ENCODE data around the gene NFKBIZ.
A peak's percentile ranks its signal among the peaks of the same experiment; 100 is the strongest.

NFKBIZ gene

GRCh38 chr3:101827211-101828174 is 21.8 kb upstream of the NFKBIZ start:
- no peak for DNase-seq

- DNase-seq: no peak
Measured at GRCh38 chr3:101828276-101828675, 21.0 kb upstream of the NFKBIZ start.

- peak; percentile 40 for DNase-seq
Measured at GRCh38 chr3:101828691-101829436, 20.4 kb upstream of the NFKBIZ start.

GRCh38 chr3:101829437-101829830 is 19.9 kb upstream of the NFKBIZ start:
- no peak for DNase-seq

GRCh38 chr3:101829874-101830273 is 19.4 kb upstream of the NFKBIZ start:
- no peak for DNase-seq

- no peak for DNase-seq
Measured at GRCh38 chr3:101833446-101833974, 15.8 kb upstream of the NFKBIZ start.

- no peak for DNase-seq
Measured at GRCh38 chr3:101835676-101836075, 13.6 kb upstream of the NFKBIZ start.

GRCh38 chr3:101836160-101836559 is 13.2 kb upstream of the NFKBIZ start:
- DNase-seq: no peak

- DNase-seq: no peak
Measured at GRCh38 chr3:101836652-101837598, 12.4 kb upstream of the NFKBIZ start.

GRCh38 chr3:101838691-101839090 is 10.6 kb upstream of the NFKBIZ start:
- DNase-seq: no peak

GRCh38 chr3:101840066-101840465 is 9.2 kb upstream of the NFKBIZ start:
- DNase-seq: no peak

- no peak for DNase-seq
Measured at GRCh38 chr3:101842245-101842934, 6.9 kb upstream of the NFKBIZ start.

- no peak for DNase-seq
Measured at GRCh38 chr3:101842935-101843330, 6.4 kb upstream of the NFKBIZ start.

- DNase-seq: no peak
Measured at GRCh38 chr3:101845425-101845824, 3.9 kb upstream of the NFKBIZ start.

- no peak for DNase-seq
Measured at GRCh38 chr3:101846709-101847108, 2.6 kb upstream of the NFKBIZ start.

GRCh38 chr3:101847328-101847727 is 2.0 kb upstream of the NFKBIZ start:
- no peak for DNase-seq

GRCh38 chr3:101848326-101848725 is 988 bp upstream of the NFKBIZ start:
- DNase-seq: no peak

GRCh38 chr3:101849714-101850245 is 466 bp downstream of the NFKBIZ start:
- no peak for DNase-seq

GRCh38 chr3:101850246-101851051 is 1.1 kb downstream of the NFKBIZ start:
- no peak for DNase-seq

- DNase-seq: no peak
Measured at GRCh38 chr3:101851072-101851770, 1.9 kb downstream of the NFKBIZ start.

All from SHP77 treated with DMSO at 0.1 percent for 48 hours (cell line).